Ecto neural progenitor cell (in vitro differentiated cells): ENCODE measurements around the gene JMJD6.

Experiments used
- DNase-seq: peaks from one replicate; pipeline ENCODE4 v3.0.0-alpha.2; 2018; ENCODE audit warnings: low spot score

The JMJD6 gene

GRCh38 chr17:76679239-76679638 is 47.2 kb downstream of the JMJD6 start:
- DNase-seq: no peak

GRCh38 chr17:76678330-76678729 is 48.1 kb downstream of the JMJD6 start:
- no peak for DNase-seq

DNA sequence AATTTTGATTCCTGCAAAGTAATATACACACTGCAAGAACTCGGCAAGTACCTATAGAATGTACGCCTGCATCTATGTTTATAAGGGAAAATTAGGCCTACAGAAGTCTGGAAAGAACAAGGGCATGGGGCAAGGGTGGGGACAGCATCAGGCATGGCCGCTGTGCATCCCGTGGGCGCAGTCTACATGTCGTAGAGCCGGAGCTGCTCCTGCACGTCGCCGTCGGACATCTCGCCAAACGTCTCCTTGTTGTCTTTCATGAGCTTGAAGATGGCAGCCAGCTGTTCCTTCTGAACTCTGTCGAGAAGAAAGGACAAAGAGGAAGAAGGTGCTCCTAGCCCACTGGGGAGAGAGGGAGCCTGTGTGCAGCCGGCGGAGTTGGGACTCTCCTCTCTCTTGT is 49.0 kb downstream of the JMJD6 start:
- DNase-seq: no peak

DNA sequence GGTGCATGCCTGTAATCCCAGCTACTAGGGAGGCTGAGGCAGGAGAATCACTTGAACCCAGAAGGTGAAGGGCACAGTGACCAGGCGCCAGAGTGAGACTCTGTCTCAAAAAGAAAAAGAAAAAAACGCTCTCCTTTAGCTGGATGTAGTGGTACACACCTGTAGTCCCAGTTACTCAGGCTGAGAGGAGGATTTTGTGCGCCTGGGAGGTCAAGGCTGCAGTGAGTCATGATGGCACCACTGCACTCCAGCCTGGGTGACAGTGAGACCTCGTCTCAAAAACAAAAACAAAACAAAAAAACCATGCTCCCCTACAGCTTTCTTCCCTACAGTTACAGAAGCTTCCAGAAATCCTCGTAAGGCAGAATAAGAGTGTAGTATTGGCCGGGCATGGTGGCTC is 49.8 kb downstream of the JMJD6 start:
- DNase-seq: no peak

DNA sequence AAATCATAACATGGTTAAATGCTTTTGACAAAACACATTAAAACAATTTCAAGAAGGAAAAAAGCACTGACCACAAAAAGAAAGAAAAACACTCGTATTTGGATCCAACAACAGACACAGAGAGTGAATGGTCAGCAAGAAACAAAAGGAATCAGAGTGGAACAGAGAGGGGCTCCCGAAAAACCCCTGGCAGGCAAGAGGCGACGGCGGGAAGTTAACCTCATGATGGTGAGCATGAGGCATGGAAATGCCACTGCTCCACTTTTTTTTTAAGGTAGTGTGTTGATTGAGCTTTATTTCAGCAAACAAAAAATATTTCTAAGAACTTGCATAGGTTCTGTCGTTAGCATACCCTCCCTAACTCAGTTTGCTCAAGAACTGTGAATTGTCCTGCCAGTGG is 50.8 kb downstream of the JMJD6 start:
- no peak for DNase-seq

DNA sequence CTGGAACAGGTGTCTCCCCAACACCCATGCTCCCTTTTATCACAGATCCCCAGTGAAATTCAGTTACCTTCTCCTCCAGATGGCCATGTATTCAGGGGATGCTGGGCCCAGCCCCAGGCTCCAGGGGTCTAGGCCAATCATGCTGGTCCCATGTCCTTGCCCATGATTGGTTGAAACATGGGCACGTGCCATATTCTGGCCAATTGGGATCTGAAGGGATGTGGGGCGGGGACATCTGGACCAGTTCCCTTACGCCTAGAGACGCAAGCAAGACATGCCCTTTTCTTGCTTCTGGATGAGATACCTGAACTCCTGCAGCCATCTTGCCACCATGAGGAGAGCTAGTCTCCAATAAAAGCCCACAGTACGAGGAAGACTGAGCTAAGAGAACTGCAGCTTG is 51.8 kb downstream of the JMJD6 start:
- no peak for DNase-seq

DNA sequence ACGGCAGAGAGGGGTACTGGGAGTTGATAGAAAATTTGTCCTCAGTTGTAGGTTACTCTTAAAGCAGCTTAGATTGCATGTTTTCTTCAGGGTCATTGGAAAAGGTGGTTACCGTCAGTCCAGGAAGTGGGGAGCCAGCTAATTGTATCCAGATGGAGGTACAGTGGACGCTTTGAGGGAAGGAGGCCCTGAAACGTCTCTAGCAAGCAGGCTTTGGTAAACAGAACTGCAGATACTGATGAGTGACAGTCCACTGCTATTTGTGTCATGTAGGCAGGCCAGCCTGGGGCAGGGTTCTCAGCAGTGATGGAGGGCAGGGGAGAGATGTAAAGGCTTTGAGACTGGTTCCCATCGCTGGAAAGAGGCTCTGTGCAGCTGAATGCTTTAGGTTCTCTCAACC is 52.7 kb downstream of the JMJD6 start:
- no peak for DNase-seq

- no peak for DNase-seq
Measured at GRCh38 chr17:76672892-76673291, 53.5 kb downstream of the JMJD6 start.

- no peak for DNase-seq
Measured at GRCh38 chr17:76672270-76672851, 54.0 kb downstream of the JMJD6 start.

GRCh38 chr17:76671912-76672262 is 54.5 kb downstream of the JMJD6 start:
- DNase-seq: no peak

GRCh38 chr17:76671123-76671911 is 55.1 kb downstream of the JMJD6 start:
- peak; percentile 100 for DNase-seq

- DNase-seq: no peak
Measured at GRCh38 chr17:76670718-76671122, 55.7 kb downstream of the JMJD6 start.

DNA sequence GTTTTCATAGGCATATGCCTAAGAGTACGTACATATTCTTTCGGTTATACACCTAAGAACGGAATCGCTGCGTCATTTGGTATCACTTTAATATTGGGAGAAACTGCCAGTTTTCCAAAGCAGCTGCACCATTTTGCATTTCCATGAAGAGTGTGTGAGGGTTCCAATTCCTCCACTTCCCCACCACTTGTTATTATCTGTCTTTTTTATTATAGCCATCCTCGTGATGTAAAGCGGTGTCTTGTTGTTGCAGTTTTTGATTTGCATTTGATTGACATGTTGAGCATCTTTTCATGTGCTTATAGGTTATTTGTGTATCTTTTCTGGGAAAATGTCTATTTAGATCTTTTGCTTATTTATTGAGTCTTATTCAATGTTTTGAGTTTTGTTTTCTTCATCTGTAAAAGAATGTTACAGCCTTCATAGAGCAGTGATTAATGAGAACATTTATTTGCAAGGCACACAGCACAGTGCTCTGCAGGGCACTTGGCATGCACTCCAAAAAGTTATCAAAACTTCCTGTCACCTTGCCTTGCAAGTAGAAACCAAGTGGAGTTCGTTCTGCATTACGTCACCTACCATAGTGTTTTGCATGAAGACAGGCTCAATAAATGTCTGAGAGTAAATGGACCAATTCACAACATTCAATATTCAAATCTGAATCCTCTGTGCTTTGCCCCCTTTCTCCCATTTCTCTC is 56.2 kb downstream of the JMJD6 start:
- DNase-seq: no peak
